Epithelial cell of alveolus of lung (primary cell): Measurements from ENCODE around the gene NEDD4L. TPM values are rescaled to one million over a fixed set of nuclear protein-coding genes. Genes with fewer than 3 reads are reported as not detected.

ENCODE experiments used
- total RNA-seq: library from RNA; depleted of rRNA; stranded (reverse); fragments of >200 nt; gene quantifications from 2 replicates; pipeline ENCODE4 v1.2.1, GENCODE V29; 2015

NEDD4L gene
- 9.4 and 18.1 TPM in 2 replicates for total RNA-seq

GRCh38 chr18:58043491-58044369 is at the start of gene NEDD4L:
NEDD4L (plus strand) TSS chr18:58044226; CDS start chr18:58044661, 435 bp downstream.

Other genes starting within 250 kb of the NEDD4L start
- gene ATP8B1, start 240.9 kb upstream of the NEDD4L start, total RNA-seq = 5.5 and 10.9 TPM in 2 replicates